Neural cell (in vitro differentiated cells): ENCODE results near the gene CAPN5. TPM values are rescaled to one million over a fixed set of nuclear protein-coding genes. Genes with fewer than 3 reads are reported as not detected.

Source experiments
- H2AFZ ChIP-seq: fragments of 200-600, 300-800 bp; sonication (generic), shearing (Covaris generic); 2 replicates; pipeline ENCODE4 v1.6.0; 2014; ENCODE audit warnings: low read depth, mild to moderate bottlenecking, antibody characterized with exemption, low read length, moderate library complexity
- H3F3A ChIP-seq: fragments of 200-600 bp; shearing (Covaris generic); 2 replicates; pipeline ENCODE4 v1.6.1; 2016; ENCODE audit warnings: mild to moderate bottlenecking, moderate library complexity, mixed read lengths, antibody characterized with exemption, low read length; ENCODE audit not compliant: insufficient read depth, poor library complexity, severe bottlenecking
- H3K27ac ChIP-seq: fragments of 200-600, 300-800 bp; sonication (generic), shearing (Covaris generic); 2 replicates; pipeline ENCODE4 v1.5.1; 2014; ENCODE audit warnings: mild to moderate bottlenecking, low read length, moderate library complexity
- H3K27me3 ChIP-seq: fragments of 300-800, 200-600 bp; sonication (generic), shearing (Covaris generic); 2 replicates; pipeline ENCODE4 v1.6.0; 2014; ENCODE audit warnings: mild to moderate bottlenecking, low read depth, low read length, moderate library complexity; ENCODE audit not compliant: insufficient read depth
- H3K36me3 ChIP-seq: fragments of 300-800, 200-600 bp; sonication (generic), shearing (Covaris generic); 2 replicates; pipeline ENCODE4 v1.5.1; 2014; ENCODE audit warnings: mild to moderate bottlenecking, antibody characterized with exemption, low read length, moderate library complexity; ENCODE audit not compliant: insufficient read depth
- H3K4me2 ChIP-seq: fragments of 300-800, 200-600 bp; sonication (generic), shearing (Covaris generic); 2 replicates; pipeline ENCODE4 v1.6.0; 2014; ENCODE audit warnings: mild to moderate bottlenecking, low read length
- H3K4me3 ChIP-seq: fragments of 300-800, 200-600 bp; sonication (generic), shearing (Covaris generic); 2 replicates; pipeline ENCODE4 v1.5.1; 2014; ENCODE audit warnings: mild to moderate bottlenecking, low read length, moderate library complexity
- H3K79me2 ChIP-seq: fragments of 200-600 bp; shearing (Covaris generic); replicated peaks from 2 replicates; pipeline ENCODE4 v1.6.0; 2014; ENCODE audit warnings: mild to moderate bottlenecking, low read length, moderate library complexity; ENCODE audit not compliant: insufficient read depth
- H3K9ac ChIP-seq: fragments of 300-800, 200-600 bp; sonication (generic), shearing (Covaris generic); 2 replicates; pipeline ENCODE4 v1.6.1; 2016; ENCODE audit warnings: mild to moderate bottlenecking, low read length, mixed read lengths
- H3K9me2 ChIP-seq: fragments of 200-600 bp; shearing (Covaris generic); 2 replicates; pipeline ENCODE4 v1.6.1; 2016; ENCODE audit warnings: mild to moderate bottlenecking, low read length, mixed read lengths; ENCODE audit not compliant: insufficient read depth
- H3K9me3 ChIP-seq: fragments of 200-600, 300-800 bp; sonication (generic), shearing (Covaris generic); 2 replicates; pipeline ENCODE4 v1.6.1; 2016; ENCODE audit warnings: mild to moderate bottlenecking, mixed run types, low read length, moderate library complexity, mixed read lengths
- H4K20me1 ChIP-seq: fragments of 200-600 bp; shearing (Covaris generic); 2 replicates; pipeline ENCODE4 v1.6.1; 2016; ENCODE audit warnings: mild to moderate bottlenecking, mixed run types; ENCODE audit not compliant: insufficient read depth
- EP300 ChIP-seq: fragments of 450-650 bp; conservative IDR thresholded peaks from 2 replicates; pipeline ENCODE4 v1.6.1; 2014; ENCODE audit warnings: antibody characterized with exemption, mild to moderate bottlenecking, moderate library complexity; ENCODE audit not compliant: poor library complexity, severe bottlenecking
- EZH2 ChIP-seq: fragments of 200-600, 300-800 bp; shearing (Covaris generic), sonication (generic); IDR thresholded peaks from 2 replicates; pipeline ENCODE4 v1.6.1; 2014; ENCODE audit warnings: antibody characterized with exemption, low read length, borderline replicate concordance, mild to moderate bottlenecking; ENCODE audit not compliant: insufficient read depth, poor library complexity, severe bottlenecking
- MXI1 ChIP-seq: fragments of 450-650 bp; conservative IDR thresholded peaks from 2 replicates; pipeline ENCODE4 v1.6.1; 2014; ENCODE audit warnings: antibody characterized with exemption, mild to moderate bottlenecking; ENCODE audit not compliant: poor library complexity, severe bottlenecking
- POLR2AphosphoS5 ChIP-seq: IDR thresholded peaks from 2 replicates; pipeline ENCODE4 v1.6.1; 2012
- RAD21 ChIP-seq: fragments of 450-650 bp; conservative IDR thresholded peaks from 2 replicates; pipeline ENCODE4 v1.6.1; 2014; ENCODE audit warnings: antibody characterized with exemption, mild to moderate bottlenecking, moderate library complexity
- SMC3 ChIP-seq: fragments of 450-650 bp; conservative IDR thresholded peaks from 2 replicates; pipeline ENCODE4 v1.6.1; 2014; ENCODE audit warnings: antibody characterized with exemption, mild to moderate bottlenecking, moderate library complexity; ENCODE audit not compliant: poor library complexity
- TAF1 ChIP-seq: IDR thresholded peaks from 2 replicates; pipeline ENCODE4 v1.6.1; 2012; ENCODE audit warnings: low read depth
- polyA plus RNA-seq: library from polyadenylated mRNA; depleted of rRNA; stranded (reverse); fragments of >200 nt; gene quantifications from 2 replicates; pipeline ENCODE4 v1.2.3, GENCODE V29; 2014
- TF ChIP-seq, protein P1 (sequence below): fragments of 450-650 bp; IDR thresholded peaks from 2 replicates; pipeline ENCODE4 v1.5.1; 2014; ENCODE audit warnings: antibody characterized with exemption, mild to moderate bottlenecking, moderate library complexity; ENCODE audit not compliant: poor library complexity, severe bottlenecking
- TF ChIP-seq, protein P2 (sequence below): IDR thresholded peaks from 2 replicates; pipeline ENCODE4 v1.6.1; 2012; ENCODE audit warnings: borderline replicate concordance

The CAPN5 gene
- polyA plus RNA-seq, 1 donor from 2014 or later, result 20.5 TPM

DNA sequence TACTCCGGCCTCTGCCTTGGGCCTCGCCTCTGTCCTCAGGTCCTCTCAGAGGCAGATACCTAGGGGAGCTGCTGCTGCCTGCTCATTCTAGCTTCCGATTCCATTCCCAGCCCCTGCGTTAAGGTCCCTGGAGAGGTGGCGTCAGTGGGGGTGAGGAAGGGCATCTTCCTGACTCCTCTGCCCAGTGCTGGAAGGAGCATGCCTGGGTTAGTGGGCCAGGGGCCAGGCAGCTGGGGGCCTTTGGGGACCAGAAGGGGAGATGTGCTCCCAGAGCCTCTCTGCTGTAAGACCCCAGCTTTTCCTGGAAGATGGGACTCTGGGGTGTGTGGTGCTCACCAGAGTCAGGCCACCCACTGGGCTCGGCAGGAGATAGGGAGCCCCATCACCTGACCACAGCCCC lies 57.7 kb downstream of the CAPN5 start:
- Histone ChIP-seq H3K79me2 (no peaks in the 10 kb centered on the region), H3F3A (no peaks in the 10 kb centered on the region), H3K9ac (no peak overlapping the region), H4K20me1 (no peaks in the 10 kb centered on the region), H3K9me3 (no peaks in the 10 kb centered on the region), H2AFZ (no peak overlapping the region), H3K27ac (no peak overlapping the region), H3K9me2 (no peaks in the 10 kb centered on the region), H3K36me3 (no peaks in the 10 kb centered on the region), H3K27me3 (no peaks in the 10 kb centered on the region), H3K4me3 (no peak overlapping the region), H3K4me2 (no peak overlapping the region)
- TF ChIP-seq, protein P1, sequence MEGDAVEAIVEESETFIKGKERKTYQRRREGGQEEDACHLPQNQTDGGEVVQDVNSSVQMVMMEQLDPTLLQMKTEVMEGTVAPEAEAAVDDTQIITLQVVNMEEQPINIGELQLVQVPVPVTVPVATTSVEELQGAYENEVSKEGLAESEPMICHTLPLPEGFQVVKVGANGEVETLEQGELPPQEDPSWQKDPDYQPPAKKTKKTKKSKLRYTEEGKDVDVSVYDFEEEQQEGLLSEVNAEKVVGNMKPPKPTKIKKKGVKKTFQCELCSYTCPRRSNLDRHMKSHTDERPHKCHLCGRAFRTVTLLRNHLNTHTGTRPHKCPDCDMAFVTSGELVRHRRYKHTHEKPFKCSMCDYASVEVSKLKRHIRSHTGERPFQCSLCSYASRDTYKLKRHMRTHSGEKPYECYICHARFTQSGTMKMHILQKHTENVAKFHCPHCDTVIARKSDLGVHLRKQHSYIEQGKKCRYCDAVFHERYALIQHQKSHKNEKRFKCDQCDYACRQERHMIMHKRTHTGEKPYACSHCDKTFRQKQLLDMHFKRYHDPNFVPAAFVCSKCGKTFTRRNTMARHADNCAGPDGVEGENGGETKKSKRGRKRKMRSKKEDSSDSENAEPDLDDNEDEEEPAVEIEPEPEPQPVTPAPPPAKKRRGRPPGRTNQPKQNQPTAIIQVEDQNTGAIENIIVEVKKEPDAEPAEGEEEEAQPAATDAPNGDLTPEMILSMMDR, result no peak
- TF ChIP-seq RAD21, result no peak
- no peak for TF ChIP-seq POLR2AphosphoS5
- no peak for TF ChIP-seq SMC3
- no peak for TF ChIP-seq TAF1
- TF ChIP-seq EZH2, result no peak
- no peak for TF ChIP-seq EP300
- TF ChIP-seq MXI1, result no peak
- TF ChIP-seq, protein P2, sequence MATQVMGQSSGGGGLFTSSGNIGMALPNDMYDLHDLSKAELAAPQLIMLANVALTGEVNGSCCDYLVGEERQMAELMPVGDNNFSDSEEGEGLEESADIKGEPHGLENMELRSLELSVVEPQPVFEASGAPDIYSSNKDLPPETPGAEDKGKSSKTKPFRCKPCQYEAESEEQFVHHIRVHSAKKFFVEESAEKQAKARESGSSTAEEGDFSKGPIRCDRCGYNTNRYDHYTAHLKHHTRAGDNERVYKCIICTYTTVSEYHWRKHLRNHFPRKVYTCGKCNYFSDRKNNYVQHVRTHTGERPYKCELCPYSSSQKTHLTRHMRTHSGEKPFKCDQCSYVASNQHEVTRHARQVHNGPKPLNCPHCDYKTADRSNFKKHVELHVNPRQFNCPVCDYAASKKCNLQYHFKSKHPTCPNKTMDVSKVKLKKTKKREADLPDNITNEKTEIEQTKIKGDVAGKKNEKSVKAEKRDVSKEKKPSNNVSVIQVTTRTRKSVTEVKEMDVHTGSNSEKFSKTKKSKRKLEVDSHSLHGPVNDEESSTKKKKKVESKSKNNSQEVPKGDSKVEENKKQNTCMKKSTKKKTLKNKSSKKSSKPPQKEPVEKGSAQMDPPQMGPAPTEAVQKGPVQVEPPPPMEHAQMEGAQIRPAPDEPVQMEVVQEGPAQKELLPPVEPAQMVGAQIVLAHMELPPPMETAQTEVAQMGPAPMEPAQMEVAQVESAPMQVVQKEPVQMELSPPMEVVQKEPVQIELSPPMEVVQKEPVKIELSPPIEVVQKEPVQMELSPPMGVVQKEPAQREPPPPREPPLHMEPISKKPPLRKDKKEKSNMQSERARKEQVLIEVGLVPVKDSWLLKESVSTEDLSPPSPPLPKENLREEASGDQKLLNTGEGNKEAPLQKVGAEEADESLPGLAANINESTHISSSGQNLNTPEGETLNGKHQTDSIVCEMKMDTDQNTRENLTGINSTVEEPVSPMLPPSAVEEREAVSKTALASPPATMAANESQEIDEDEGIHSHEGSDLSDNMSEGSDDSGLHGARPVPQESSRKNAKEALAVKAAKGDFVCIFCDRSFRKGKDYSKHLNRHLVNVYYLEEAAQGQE, result no peak

DNA sequence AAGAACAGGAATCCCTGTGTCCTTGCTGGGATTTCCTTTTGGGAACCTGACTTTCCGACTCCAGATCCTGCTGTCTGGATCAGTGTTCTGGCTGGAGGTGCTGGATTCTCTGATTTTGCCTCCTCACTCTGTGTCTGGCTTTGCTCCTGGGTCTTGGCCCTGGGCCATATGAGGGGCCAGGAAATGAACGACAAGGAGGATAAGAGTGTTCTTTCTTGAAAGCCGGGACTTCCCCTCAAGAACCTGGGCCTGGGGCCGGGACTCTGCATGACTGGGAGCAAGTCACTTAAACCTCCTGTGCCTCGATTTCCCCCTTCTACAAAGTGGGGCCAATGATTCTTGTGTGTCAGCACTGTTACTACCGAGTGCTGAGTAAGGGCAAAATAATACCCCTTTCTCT lies 58.4 kb downstream of the CAPN5 start:
- no peak overlapping the region for H3K4me3 ChIP-seq
- H3K27ac ChIP-seq, result no peak overlapping the region
- H3K27me3 ChIP-seq, result no peaks in the 10 kb centered on the region
- H3F3A ChIP-seq, result no peaks in the 10 kb centered on the region
- no peaks in the 10 kb centered on the region for H3K79me2 ChIP-seq
- H3K9me3 ChIP-seq, result no peaks in the 10 kb centered on the region
- H4K20me1 ChIP-seq, result no peaks in the 10 kb centered on the region
- TF ChIP-seq RAD21, result no peak
- TF ChIP-seq POLR2AphosphoS5, result no peak
- TF ChIP-seq, protein P2, result no peak
- TF ChIP-seq TAF1, result no peak
- TF ChIP-seq SMC3, result no peak
- TF ChIP-seq EP300, result no peak
- TF ChIP-seq MXI1, result no peak
- TF ChIP-seq EZH2, result no peak
- TF ChIP-seq, protein P1, result no peak
- no peaks in the 10 kb centered on the region for H3K36me3 ChIP-seq
- H2AFZ ChIP-seq, result no peak overlapping the region
- no peak overlapping the region for H3K4me2 ChIP-seq
- H3K9me2 ChIP-seq, result no peaks in the 10 kb centered on the region
- H3K9ac ChIP-seq, result no peak overlapping the region
